ENCODE measurements around the gene ABHD17C.

The ABHD17C gene

GRCh38 chr15:80659375-80659774, 35.7 kb upstream of the ABHD17C start:
- TF ChIP-seq POLR2AphosphoS5 (IDR thresholded peaks at IDR 0.05; ENCODE audit: low read depth) (no peak), CTCF (IDR thresholded peaks at IDR 0.05; ENCODE audit: insufficient read depth, low read length) (no peak), GABPA (IDR thresholded peaks at IDR 0.05; ENCODE audit: low read depth) (no peak), SPI1 (IDR thresholded peaks at IDR 0.05; ENCODE audit: borderline replicate concordance, low read depth) (no peak)
- TF ChIP-seq, protein P1, sequence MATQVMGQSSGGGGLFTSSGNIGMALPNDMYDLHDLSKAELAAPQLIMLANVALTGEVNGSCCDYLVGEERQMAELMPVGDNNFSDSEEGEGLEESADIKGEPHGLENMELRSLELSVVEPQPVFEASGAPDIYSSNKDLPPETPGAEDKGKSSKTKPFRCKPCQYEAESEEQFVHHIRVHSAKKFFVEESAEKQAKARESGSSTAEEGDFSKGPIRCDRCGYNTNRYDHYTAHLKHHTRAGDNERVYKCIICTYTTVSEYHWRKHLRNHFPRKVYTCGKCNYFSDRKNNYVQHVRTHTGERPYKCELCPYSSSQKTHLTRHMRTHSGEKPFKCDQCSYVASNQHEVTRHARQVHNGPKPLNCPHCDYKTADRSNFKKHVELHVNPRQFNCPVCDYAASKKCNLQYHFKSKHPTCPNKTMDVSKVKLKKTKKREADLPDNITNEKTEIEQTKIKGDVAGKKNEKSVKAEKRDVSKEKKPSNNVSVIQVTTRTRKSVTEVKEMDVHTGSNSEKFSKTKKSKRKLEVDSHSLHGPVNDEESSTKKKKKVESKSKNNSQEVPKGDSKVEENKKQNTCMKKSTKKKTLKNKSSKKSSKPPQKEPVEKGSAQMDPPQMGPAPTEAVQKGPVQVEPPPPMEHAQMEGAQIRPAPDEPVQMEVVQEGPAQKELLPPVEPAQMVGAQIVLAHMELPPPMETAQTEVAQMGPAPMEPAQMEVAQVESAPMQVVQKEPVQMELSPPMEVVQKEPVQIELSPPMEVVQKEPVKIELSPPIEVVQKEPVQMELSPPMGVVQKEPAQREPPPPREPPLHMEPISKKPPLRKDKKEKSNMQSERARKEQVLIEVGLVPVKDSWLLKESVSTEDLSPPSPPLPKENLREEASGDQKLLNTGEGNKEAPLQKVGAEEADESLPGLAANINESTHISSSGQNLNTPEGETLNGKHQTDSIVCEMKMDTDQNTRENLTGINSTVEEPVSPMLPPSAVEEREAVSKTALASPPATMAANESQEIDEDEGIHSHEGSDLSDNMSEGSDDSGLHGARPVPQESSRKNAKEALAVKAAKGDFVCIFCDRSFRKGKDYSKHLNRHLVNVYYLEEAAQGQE (IDR thresholded peaks at IDR 0.05; ENCODE audit: insufficient replicate concordance, low read depth): no peak
- no peak for DNase-seq (ENCODE audit: low read depth in 1 of 2, low spot score in 1 of 2)
- Histone ChIP-seq H3K27me3 (ENCODE audit: insufficient read depth, poor library complexity, severe bottlenecking) (no peaks in the 10 kb centered on the region), H3K4me3 (replicated peaks; ENCODE audit: insufficient read depth, low read length) (no peak overlapping the region), H3K27ac (replicated peaks) (no peak overlapping the region)

DNA sequence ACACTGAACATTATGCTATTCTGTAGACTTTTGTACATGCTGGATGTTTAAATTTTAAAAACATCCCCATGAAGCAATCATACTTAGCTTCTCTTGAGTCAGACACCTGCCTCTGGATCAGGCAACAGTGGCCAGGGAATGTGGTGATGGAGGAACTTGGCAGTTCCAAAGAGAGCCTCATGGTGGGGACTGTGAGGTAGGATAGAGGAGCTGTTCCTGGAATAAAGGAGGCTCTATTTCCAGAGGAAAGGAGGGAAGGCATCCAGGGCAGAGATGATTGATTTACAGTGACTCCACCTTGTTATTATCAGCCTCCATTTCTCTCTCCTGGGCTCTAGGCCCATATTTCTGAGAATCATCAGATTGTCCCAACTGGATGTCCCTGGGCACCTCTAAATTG, 35.0 kb upstream of the ABHD17C start:
- no peak overlapping the region for H3K27ac ChIP-seq (replicated peaks)
- H3K27me3 ChIP-seq (ENCODE audit: insufficient read depth, poor library complexity, severe bottlenecking): no peaks in the 10 kb centered on the region
- TF ChIP-seq, protein P1 (IDR thresholded peaks at IDR 0.05; ENCODE audit: insufficient replicate concordance, low read depth): no peak
- no peak for TF ChIP-seq CTCF (IDR thresholded peaks at IDR 0.05; ENCODE audit: insufficient read depth, low read length)
- no peak for TF ChIP-seq POLR2AphosphoS5 (IDR thresholded peaks at IDR 0.05; ENCODE audit: low read depth)
- TF ChIP-seq GABPA (IDR thresholded peaks at IDR 0.05; ENCODE audit: low read depth): no peak
- no peak for TF ChIP-seq SPI1 (IDR thresholded peaks at IDR 0.05; ENCODE audit: borderline replicate concordance, low read depth)
- no peak for DNase-seq (ENCODE audit: low read depth in 1 of 2, low spot score in 1 of 2)
- no peak overlapping the region for H3K4me3 ChIP-seq (replicated peaks; ENCODE audit: insufficient read depth, low read length)

- Histone ChIP-seq H3K27ac (replicated peaks) (no peak overlapping the region), H3K4me3 (replicated peaks; ENCODE audit: insufficient read depth, low read length) (no peak overlapping the region), H3K27me3 (ENCODE audit: insufficient read depth, poor library complexity, severe bottlenecking) (no peaks in the 10 kb centered on the region)
- TF ChIP-seq CTCF (IDR thresholded peaks at IDR 0.05; ENCODE audit: insufficient read depth, low read length) (no peak), SPI1 (IDR thresholded peaks at IDR 0.05; ENCODE audit: borderline replicate concordance, low read depth) (peak; percentile 82)
- DNase-seq (ENCODE audit: low read depth in 1 of 2, low spot score in 1 of 2): no peak
Measured at GRCh38 chr15:80662129-80662528, 33.0 kb upstream of the ABHD17C start.
